ENCODE results near the gene COL18A1. TPM values are rescaled to one million over a fixed set of nuclear protein-coding genes. Genes with fewer than 3 reads are reported as not detected.
A peak's percentile ranks its signal among the peaks of the same experiment; 100 is the strongest.
"Not testable (repeated sequence)": the region's sequence is repeated elsewhere in the genome, so short reads cannot be mapped to it uniquely, and the experiment has no call there.

Gene COL18A1
- total RNA-seq, 2 experiments from 2014 or later: 8.0 to 8.8 TPM

DNA sequence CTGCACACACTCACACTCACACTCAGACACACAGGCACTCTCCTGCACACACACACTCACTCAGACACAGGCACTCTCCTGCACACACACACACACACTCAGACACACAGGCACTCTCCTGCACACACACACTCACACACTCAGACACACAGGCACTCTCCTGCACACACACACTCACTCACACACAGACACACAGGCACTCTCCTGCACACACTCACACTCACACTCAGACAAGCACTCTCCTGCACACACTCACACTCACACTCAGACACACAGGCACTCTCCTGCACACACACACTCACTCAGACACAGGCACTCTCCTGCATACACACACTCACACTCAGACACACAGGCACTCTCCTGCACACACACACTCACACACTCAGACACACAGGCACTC lies 32.9 kb downstream of the COL18A1 start:
- POLR2A ChIA-PET; H3K4me1 Mint-ChIP-seq; H3K9me3 Mint-ChIP-seq (ENCODE audit: low read depth); H3K4me3 Mint-ChIP-seq; H3K36me3 Mint-ChIP-seq (ENCODE audit: low read depth); H3K27ac Mint-ChIP-seq; H3K27me3 Mint-ChIP-seq; ATAC-seq; DNase-seq: not testable (repeated sequence)
- intact Hi-C loops (cut with DNase I, micrococcal nuclease): loop anchor here in 1 of 2 experiments (2.0 kb wide), 1 partner anchor 297 kb away; no protein-coding TSS in a partner anchor
- CTCF ChIA-PET: interaction anchor here (0.6 kb wide), 1 partner anchor 13 kb away, joined by 3 read pairs; no protein-coding TSS in a partner anchor

- Mint-ChIP-seq H3K9me3 (ENCODE audit: low read depth) (no peaks in the 10 kb centered on the region), H3K27me3 (no peaks in the 10 kb centered on the region), H3K4me3 (no peak overlapping the region), H3K27ac (no peak overlapping the region), H3K36me3 (ENCODE audit: low read depth) (no peaks in the 10 kb centered on the region), H3K4me1 (peaks cover 4% of the 10 kb centered on the region)
- DNase-seq (no peak), ATAC-seq (no peak)
- POLR2A ChIA-PET: no interaction called here
- CTCF ChIA-PET: interaction anchor here (0.6 kb wide), 1 partner anchor 14 kb away, joined by 3 read pairs; no protein-coding TSS in a partner anchor
- intact Hi-C loops (cut with DNase I, micrococcal nuclease): loop anchor here (1.0 to 2.0 kb wide), 5 partner anchors 146 to 382 kb away; no protein-coding TSS in a partner anchor
Measured at GRCh38 chr21:45438391-45439145, 33.6 kb downstream of the COL18A1 start.

- ATAC-seq (peak; percentile 90), DNase-seq (peak; percentile 92)
- peak overlapping the region; percentile 41 for H3K4me3 Mint-ChIP-seq
- H3K27ac Mint-ChIP-seq: no peak overlapping the region
- no peaks in the 10 kb centered on the region for H3K36me3 Mint-ChIP-seq (ENCODE audit: low read depth)
- H3K27me3 Mint-ChIP-seq: peaks cover 3% of the 10 kb centered on the region
- no peaks in the 10 kb centered on the region for H3K9me3 Mint-ChIP-seq (ENCODE audit: low read depth)
- peaks cover 4% of the 10 kb centered on the region for H3K4me1 Mint-ChIP-seq
- CTCF ChIA-PET: interaction anchor here (0.6 to 2.2 kb wide), 12 partner anchors 14 to 1416 kb away, joined by 3 to 10 read pairs (median 4); partner anchors contain the start of gene POFUT2
- intact Hi-C loops (cut with DNase I, micrococcal nuclease): loop anchor here (1.0 to 2.0 kb wide), 5 partner anchors 147 to 381 kb away; no protein-coding TSS in a partner anchor
- POLR2A ChIA-PET: no interaction called here
Measured at GRCh38 chr21:45439161-45439872, 34.4 kb downstream of the COL18A1 start.

- ChIA-PET CTCF (interaction anchor here (0.6 to 2.2 kb wide), 13 partner anchors 14 to 1417 kb away, joined by 3 to 10 read pairs (median 4); partner anchors contain the start of gene POFUT2), POLR2A (no interaction called here)
- ATAC-seq: no peak
- Mint-ChIP-seq H3K9me3 (ENCODE audit: low read depth) (no peaks in the 10 kb centered on the region), H3K27ac (no peak overlapping the region), H3K4me3 (no peak overlapping the region), H3K36me3 (ENCODE audit: low read depth) (no peaks in the 10 kb centered on the region), H3K4me1 (peaks cover 4% of the 10 kb centered on the region), H3K27me3 (peaks cover 3% of the 10 kb centered on the region)
- DNase-seq: no peak
- intact Hi-C loops (cut with DNase I, micrococcal nuclease): loop anchor here (1.0 to 2.0 kb wide), 5 partner anchors 148 to 380 kb away; no protein-coding TSS in a partner anchor
Measured at GRCh38 chr21:45439901-45440461, 35.0 kb downstream of the COL18A1 start.

GRCh38 chr21:45440736-45441350 lies 35.9 kb downstream of the COL18A1 start:
- ChIA-PET POLR2A (no interaction called here), CTCF (interaction anchor here (0.6 to 2.2 kb wide), 8 partner anchors 77 to 379 kb away, joined by 3 to 10 read pairs (median 4); no protein-coding TSS in a partner anchor)
- H3K36me3 Mint-ChIP-seq (ENCODE audit: low read depth): no peaks in the 10 kb centered on the region
- H3K4me1 Mint-ChIP-seq: peaks cover 12% of the 10 kb centered on the region
- H3K4me3 Mint-ChIP-seq: no peak overlapping the region
- peaks cover 2% of the 10 kb centered on the region for H3K9me3 Mint-ChIP-seq (ENCODE audit: low read depth)
- peaks cover 11% of the 10 kb centered on the region for H3K27me3 Mint-ChIP-seq
- DNase-seq (no peak), ATAC-seq (no peak)
- H3K27ac Mint-ChIP-seq: no peak overlapping the region
- intact Hi-C loops (cut with DNase I, micrococcal nuclease): no loop called here

- CTCF ChIA-PET: interaction anchor here (0.6 to 2.2 kb wide), 4 partner anchors 149 to 378 kb away, joined by 3 to 10 read pairs (median 4); no protein-coding TSS in a partner anchor
- DNase-seq (no peak), ATAC-seq (no peak)
- intact Hi-C loops (cut with DNase I, micrococcal nuclease): no loop called here
- H3K27me3 Mint-ChIP-seq: peaks cover 15% of the 10 kb centered on the region
- peaks cover 5% of the 10 kb centered on the region for H3K9me3 Mint-ChIP-seq (ENCODE audit: low read depth)
- no peak overlapping the region for H3K4me3 Mint-ChIP-seq
- no peak overlapping the region for H3K27ac Mint-ChIP-seq
- peaks cover 8% of the 10 kb centered on the region for H3K4me1 Mint-ChIP-seq
- peaks cover 3% of the 10 kb centered on the region for H3K36me3 Mint-ChIP-seq (ENCODE audit: low read depth)
- POLR2A ChIA-PET: no interaction called here
Measured at GRCh38 chr21:45441431-45442255, 36.7 kb downstream of the COL18A1 start.

DNA sequence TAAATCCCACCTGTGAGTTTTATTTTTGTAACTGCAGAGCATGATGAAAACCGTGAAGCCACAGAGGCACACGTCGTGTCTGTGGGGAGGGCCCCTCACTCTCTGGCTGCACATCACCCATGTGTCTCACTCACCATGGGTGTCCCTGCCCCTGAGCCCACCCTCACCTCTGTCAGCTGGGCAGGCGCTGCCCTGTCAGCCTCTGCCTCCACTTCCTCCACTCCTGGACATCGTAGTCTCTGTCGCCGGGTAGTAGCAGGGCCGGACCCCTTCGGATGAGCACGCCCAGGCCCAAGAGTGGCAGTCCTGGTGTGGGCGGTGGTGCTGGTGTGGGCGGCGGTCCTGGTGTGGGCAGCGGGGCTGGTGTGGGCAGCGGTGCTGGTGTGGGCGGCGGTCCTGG lies 37.3 kb downstream of the COL18A1 start:
- CTCF ChIA-PET: interaction anchor here (0.6 kb wide), 1 partner anchor 150 kb away, joined by 4 read pairs; no protein-coding TSS in a partner anchor
- no peak for ATAC-seq
- no peak overlapping the region for H3K4me3 Mint-ChIP-seq
- peaks cover 15% of the 10 kb centered on the region for H3K27me3 Mint-ChIP-seq
- DNase-seq: no peak
- intact Hi-C loops (cut with DNase I, micrococcal nuclease): no loop called here
- H3K27ac Mint-ChIP-seq: no peak overlapping the region
- peaks cover 5% of the 10 kb centered on the region for H3K9me3 Mint-ChIP-seq (ENCODE audit: low read depth)
- H3K36me3 Mint-ChIP-seq (ENCODE audit: low read depth): peaks cover 3% of the 10 kb centered on the region
- POLR2A ChIA-PET: no interaction called here
- peaks cover 8% of the 10 kb centered on the region for H3K4me1 Mint-ChIP-seq

GRCh38 chr21:45442686-45443594 lies 38.0 kb downstream of the COL18A1 start:
- H3K9me3 Mint-ChIP-seq (ENCODE audit: low read depth); H3K4me3 Mint-ChIP-seq; H3K36me3 Mint-ChIP-seq (ENCODE audit: low read depth); H3K27ac Mint-ChIP-seq; DNase-seq; CTCF ChIA-PET; POLR2A ChIA-PET; ATAC-seq; H3K4me1 Mint-ChIP-seq; intact Hi-C loops (cut with DNase I, micrococcal nuclease): not testable (repeated sequence)
- H3K27me3 Mint-ChIP-seq: peaks cover 15% of the 10 kb centered on the region

GRCh38 chr21:45443595-45444181 lies 38.7 kb downstream of the COL18A1 start:
- no peak overlapping the region for H3K4me3 Mint-ChIP-seq
- intact Hi-C loops (cut with DNase I, micrococcal nuclease): no loop called here
- ChIA-PET CTCF (no interaction called here), POLR2A (no interaction called here)
- ATAC-seq (no peak), DNase-seq (peak; percentile 39)
- H3K27me3 Mint-ChIP-seq: peaks cover 17% of the 10 kb centered on the region
- peaks cover 5% of the 10 kb centered on the region for H3K9me3 Mint-ChIP-seq (ENCODE audit: low read depth)
- H3K36me3 Mint-ChIP-seq (ENCODE audit: low read depth): peaks cover 3% of the 10 kb centered on the region
- no peak overlapping the region for H3K27ac Mint-ChIP-seq
- peaks cover 8% of the 10 kb centered on the region for H3K4me1 Mint-ChIP-seq
